NCI-H1436 (cell line): ENCODE results near the gene DCC.
"Not testable (repeated sequence)": the region's sequence is repeated elsewhere in the genome, so short reads cannot be mapped to it uniquely, and the experiment has no call there.

Experiments used
- DNase-seq: peaks from one replicate; lab custom pipeline; 2025; lab: John Stamatoyannopoulos, UW

The DCC gene

GRCh38 chr18:53402670-53403069, 1062.7 kb downstream of the DCC start:
- DNase-seq = no peak

- no peak for DNase-seq
Measured at GRCh38 chr18:53408271-53408670, 1068.3 kb downstream of the DCC start.

DNA sequence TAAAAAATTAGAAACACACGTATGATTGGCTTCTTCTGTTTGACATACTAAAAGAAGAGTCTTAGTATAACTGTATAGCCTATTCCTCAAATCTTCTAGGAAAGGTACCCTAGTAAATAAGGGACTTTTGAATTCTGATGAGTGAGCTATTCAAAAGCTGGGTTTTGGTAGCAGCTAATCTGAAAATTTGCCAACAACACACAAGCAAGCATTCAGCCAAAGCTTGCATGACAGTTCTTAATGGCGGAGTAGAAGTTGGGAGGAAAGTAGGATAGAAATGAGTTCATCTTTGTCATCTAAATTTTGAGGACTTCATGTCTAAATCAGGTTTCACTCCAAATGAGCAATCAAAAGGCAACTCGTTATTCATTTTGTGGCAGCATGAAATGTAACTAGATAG, 1071.5 kb downstream of the DCC start:
- DNase-seq = no peak

DNA sequence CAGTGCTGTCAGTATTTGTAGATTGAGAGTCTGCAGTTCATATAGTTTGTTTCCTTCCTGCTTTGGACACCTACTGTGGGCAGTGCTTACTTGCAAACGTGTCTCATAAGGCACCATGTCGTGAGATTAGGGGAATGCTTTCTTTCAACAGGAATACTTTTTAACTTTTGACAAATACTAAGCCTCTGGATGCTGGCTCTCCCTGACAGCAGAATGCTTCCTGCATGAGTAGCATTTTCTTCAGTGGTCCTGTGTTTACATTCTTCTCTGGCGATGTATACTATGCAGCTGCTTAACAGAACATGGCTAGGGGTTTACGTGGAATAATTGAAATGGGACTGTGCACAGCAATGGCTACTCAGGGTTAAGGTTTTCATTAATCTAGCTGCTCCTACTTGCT, 1077.0 kb downstream of the DCC start:
- no peak for DNase-seq

GRCh38 chr18:53421869-53422268, 1081.9 kb downstream of the DCC start:
- DNase-seq = no peak

GRCh38 chr18:53422896-53423295, 1082.9 kb downstream of the DCC start:
- DNase-seq = no peak

DNA sequence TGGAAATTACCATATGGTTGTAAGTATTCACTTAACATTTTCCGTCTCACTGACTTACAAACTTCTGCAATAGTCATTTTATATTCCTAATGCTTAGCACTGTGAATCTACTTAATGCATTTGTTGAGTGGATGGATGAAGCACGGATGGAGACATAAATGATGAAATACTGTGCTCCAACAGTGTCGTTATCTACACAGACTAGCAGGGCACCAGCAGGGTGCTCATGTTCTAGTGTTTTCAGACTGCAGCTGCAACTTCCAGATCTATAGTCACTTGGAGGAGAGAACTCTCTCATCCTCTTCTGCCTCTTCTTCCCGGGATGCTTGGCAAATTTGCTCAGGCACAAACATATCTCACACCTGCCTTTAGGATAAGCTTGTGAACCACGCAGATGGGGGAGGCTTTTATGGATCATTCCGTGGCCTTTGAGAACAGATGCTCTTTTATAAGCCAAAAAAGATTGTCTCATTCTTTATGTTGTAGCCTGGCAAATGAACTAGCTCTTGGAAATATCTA, 1086.7 kb downstream of the DCC start:
- DNase-seq = no peak

DNA sequence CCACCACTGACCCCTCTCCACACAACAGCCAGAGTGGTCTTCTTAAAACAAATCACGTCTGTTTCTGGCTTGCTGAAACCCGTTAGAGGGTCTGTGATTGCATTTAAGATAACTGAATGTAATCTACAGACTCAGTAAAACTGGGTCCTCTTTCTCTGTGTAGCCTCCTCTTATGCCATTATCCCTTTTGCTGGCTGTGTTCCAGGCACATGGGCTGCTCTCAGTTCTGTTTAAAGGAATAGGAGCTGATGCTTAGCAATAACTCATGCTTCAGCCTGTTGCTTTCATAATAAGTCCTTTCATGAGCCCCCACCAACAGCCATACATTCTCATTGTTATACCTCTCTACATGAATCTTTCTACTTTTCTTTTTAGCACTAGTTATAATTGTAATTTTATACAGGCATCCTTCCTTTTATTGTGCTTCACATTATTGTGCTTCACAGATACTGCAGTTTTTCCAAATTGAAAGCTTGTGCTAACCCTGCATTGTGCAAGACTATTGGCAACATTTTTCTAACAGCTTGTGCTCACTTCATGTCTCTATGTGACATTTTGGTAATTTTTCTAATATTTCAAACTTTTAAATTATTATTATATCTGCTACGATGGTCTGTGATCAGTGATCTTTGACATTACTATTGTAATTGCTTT, 1101.9 kb downstream of the DCC start:
- no peak for DNase-seq

DNA sequence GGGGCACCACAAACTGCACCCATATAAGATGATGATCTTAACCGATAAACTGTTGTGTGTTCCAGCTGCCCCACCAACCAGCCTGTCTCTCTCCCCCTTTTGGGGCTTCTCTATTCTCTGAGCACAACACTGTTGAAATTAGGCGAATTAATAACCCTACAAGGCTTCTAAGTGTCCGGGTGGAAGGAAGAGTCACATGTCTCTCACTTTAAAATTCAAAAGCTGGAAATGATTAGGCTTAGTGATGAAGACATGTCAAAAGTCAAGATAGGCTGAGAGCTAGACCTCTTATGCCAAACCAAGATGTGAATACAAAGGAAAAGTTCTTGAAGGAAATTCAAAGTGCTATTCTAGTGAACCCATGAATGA, 1102.4 kb downstream of the DCC start:
- no peak for DNase-seq

GRCh38 chr18:53443336-53443735, 1103.3 kb downstream of the DCC start:
- no peak for DNase-seq

GRCh38 chr18:53443831-53444230, 1103.8 kb downstream of the DCC start:
- DNase-seq = no peak

DNA sequence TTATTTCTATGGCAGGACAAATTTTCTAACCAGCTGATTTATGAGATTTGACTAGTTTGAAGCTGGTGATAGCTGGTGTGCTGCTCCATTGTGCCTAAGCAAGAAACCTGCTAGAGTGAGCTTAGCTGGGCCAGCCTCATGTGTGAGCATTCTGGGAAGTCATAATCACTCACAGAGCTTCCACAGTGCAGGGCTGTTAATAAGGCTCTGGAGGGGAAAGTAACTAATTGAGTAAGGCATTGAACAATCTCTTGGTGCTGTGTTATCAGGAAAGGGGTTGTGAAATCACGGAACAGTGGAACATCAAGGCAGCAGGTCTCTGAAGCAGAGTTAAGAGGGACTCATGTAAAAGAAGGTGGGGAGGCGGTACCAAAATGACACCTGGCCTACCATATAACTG, 1111.9 kb downstream of the DCC start:
- no peak for DNase-seq

DNA sequence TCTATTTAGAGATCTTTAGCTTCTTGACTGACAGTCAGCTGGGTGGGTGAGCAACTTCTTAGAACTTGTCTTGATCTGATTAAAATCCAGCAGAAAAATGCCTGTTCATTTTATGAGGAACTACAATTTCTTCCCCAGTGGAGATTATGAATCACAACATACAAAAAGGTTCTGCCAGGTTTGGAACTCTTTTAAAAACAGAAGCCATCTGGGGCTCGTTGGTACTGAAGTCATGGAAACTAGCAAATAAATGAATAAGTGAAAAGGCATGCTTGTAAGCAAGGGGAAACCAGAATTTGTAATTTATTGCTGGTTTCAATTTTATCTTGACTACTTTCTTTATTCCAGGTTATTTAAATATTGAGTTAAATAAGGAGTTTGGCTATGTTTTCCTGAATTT, 1117.1 kb downstream of the DCC start:
- no peak for DNase-seq

- DNase-seq = no peak
Measured at GRCh38 chr18:53458268-53458667, 1118.3 kb downstream of the DCC start.

DNA sequence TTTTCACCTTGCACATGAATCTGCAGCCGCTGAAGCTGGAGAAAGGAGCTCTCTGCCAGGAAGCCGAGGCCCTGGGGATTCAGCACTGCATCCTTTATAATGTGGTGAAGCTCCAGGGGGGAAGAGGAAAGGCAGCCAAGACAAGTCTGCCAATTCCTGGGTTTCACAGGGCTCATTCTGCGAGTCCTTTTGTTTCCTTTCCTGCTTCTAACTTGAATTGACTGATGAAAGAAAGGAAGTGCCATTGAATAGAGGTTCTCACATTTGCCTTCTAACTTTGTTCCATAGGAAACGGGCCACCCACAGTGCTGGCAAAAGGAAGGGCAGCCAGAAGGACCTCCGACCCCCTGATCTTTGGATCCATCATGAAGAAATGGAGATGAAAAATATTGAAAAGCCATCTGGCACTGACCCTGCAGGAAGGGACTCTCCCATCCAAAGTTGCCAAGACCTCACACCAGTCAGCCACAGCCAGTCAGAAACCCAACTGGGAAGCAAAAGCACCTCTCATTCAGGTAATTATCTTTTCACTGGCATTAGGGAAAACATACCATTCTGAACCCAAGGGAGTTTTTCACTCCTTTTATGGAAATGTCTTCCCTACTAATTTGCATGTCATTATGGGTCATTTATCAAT, 1119.1 kb downstream of the DCC start:
- DNase-seq = no peak

DNA sequence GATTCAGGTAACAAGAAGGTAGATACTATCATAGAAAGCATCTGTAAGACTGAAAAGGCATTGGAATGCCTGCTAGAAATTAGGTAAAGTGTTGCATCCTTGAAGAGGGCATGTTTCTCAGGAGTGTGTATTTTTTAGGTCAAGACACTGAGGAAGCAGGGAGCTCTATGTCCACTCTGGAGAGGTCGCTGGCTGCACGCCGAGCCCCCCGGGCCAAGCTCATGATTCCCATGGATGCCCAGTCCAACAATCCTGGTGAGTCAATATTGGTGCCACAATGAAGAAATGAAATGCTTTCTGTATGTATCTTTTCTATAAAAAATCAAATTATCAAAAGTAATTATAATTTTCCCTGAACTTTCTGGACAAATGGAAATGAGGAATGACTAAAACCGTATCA, 1127.8 kb downstream of the DCC start:
- no peak for DNase-seq

- not testable (repeated sequence) for DNase-seq
Measured at GRCh38 chr18:53468173-53468572, 1128.2 kb downstream of the DCC start.

GRCh38 chr18:53472546-53472945, 1132.5 kb downstream of the DCC start:
- no peak for DNase-seq

GRCh38 chr18:53478155-53478554, 1138.2 kb downstream of the DCC start:
- DNase-seq = no peak

GRCh38 chr18:53486296-53486695, 1146.3 kb downstream of the DCC start:
- DNase-seq = no peak

DNA sequence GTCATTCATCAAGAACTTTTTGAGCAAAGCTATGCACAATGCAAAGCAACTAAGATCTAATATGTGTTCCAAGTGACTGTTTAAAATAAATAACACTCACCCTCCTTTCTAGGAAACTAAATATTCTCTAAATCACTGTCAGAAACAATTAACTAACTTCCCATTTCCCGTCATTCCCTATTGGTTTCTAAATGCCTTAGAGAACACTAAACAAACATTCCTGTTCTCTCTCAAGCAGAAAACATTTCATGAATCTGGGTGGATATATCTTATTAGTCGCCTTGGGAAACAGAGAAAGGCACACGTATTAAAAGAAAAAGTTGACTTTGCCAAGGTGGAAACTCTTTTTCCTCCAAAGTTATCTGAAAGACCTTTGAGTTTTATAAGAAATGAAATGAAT, 1149.3 kb downstream of the DCC start:
- DNase-seq = no peak

DNA sequence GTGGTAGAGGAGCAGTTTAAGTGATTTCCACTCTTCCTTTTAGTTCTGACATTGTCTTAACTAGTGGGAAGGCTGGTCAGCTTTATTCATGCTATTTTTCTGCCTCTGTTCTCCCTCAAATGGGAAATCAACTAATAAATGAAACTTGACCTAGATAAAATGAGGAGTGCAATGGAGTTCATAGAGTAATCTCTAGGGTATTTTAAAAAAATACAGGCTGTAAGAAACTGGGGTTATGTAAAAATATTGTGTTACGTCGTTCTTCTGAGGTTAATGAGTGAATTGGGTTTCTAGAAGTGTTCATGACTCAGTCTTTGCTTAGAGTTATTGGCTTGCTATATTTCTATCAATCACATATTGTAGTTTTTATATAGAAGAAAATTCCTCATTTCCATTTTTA, 1150.0 kb downstream of the DCC start:
- DNase-seq = no peak

DNA sequence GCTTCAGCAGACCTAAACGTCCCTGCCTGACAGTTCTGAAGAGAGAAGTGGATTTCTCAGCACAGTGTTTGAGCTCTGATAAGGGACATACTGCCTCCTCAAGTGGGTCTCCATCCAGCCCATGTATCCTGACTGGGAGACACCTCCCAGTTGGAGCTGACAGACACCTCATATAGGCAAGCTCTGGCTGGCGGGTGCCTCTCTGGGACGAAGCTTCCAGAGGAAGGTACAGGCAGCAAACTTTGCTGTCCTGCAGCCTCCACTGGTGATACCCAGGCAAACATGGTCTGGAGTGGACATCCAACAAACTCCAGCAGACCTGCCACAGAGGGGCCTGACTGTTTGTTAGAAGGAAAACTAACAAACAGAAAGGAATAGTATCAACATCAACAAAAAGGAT, 1156.0 kb downstream of the DCC start:
- no peak for DNase-seq

- no peak for DNase-seq
Measured at GRCh38 chr18:53503914-53504441, 1164.0 kb downstream of the DCC start.
